ENCODE data around the gene YLPM1.

Gene YLPM1

DNA sequence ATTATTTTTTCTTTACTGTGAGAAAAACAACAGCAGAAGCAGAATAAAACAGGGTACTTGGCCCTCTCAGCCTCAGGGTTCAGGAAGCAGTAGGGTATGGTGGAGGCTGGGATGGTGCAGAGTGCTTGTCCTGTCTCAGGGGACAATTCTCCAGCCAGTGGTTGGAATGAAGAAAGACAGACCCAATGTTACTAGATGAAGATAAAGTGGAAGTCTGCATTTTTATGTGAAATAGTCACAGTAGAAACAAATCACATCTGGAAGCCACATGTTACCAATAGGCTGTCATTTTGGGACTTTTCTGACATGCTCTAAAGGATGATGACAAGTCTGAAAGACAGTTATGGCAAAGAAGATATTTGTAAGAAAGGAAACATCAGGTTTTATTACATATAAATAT, 80.5 kb downstream of the YLPM1 start:
- POLR2A ChIA-PET: no interaction called here
- Histone ChIP-seq H3K36me3 (ENCODE audit: control insufficient read depth in 2 of 2, insufficient read depth in 1 of 2, low read length in 2 of 2) (peaks cover 0 to 19% of the 10 kb centered on the region in 2 experiments), H3K4me3 (ENCODE audit: low read depth, low read length) (no peak overlapping the region), H3K27ac (ENCODE audit: extremely low read depth, low read depth, low read length) (no peak overlapping the region), H3K9me3 (ENCODE audit: control insufficient read depth, insufficient read depth, low read depth, low read length) (no peaks in the 10 kb centered on the region), H3K4me1 (ENCODE audit: control insufficient read depth, insufficient read depth, low read length) (no peaks in the 10 kb centered on the region)
- no peak for TF ChIP-seq ZNF791 (tag by site-specific recombination; IDR thresholded peaks at IDR 0.05)
- TF ChIP-seq ZNF2 (tag by site-specific recombination; IDR thresholded peaks at IDR 0.05): no peak
- TF ChIP-seq ZNF23 (tag by site-specific recombination; IDR thresholded peaks at IDR 0.05; ENCODE audit: borderline replicate concordance): no peak
- TF ChIP-seq ZNF624 (tag by site-specific recombination; IDR thresholded peaks at IDR 0.05): no peak
- no peak for TF ChIP-seq YY1 (tag by site-specific recombination; IDR thresholded peaks at IDR 0.05)
- no peak for TF ChIP-seq ZNF155 (tag by site-specific recombination; IDR thresholded peaks at IDR 0.05)
- TF ChIP-seq ZNF221 (tag by site-specific recombination; IDR thresholded peaks at IDR 0.05; ENCODE audit: borderline replicate concordance): no peak
- TF ChIP-seq ZNF701 (tag by site-specific recombination; IDR thresholded peaks at IDR 0.05): no peak
- TF ChIP-seq ZNF114 (tag by site-specific recombination; IDR thresholded peaks at IDR 0.05): no peak
- no peak for TF ChIP-seq ZBTB1 (tag by site-specific recombination; IDR thresholded peaks at IDR 0.05)
- TF ChIP-seq ZXDB (tag by site-specific recombination; IDR thresholded peaks at IDR 0.05): no peak
- CTCF ChIA-PET: interaction anchor here (1.2 kb wide), 1 partner anchor 62 kb away, joined by 3 read pairs; no protein-coding TSS in a partner anchor

DNA sequence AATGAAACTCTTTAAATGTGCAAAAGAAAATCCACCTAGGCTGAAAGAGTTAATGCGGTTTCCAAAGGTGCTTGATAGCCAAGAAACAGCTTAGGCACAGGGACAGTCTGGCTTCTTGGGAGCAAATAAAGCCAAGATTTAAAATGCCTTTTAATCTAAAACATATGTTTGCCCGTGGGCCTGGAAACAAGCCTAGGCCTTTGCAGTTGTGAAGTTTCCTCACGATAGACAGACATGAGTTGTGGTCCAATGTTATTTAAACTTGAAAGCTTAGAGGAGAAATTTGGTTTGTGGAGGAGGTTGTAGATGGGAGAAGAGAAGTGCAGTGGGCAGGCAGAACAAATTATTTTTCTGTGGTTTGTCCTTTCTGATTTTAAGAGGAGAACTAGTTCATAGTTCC, 83.1 kb downstream of the YLPM1 start:
- no peak overlapping the region for H3K4me3 ChIP-seq (ENCODE audit: low read depth, low read length)
- no peak overlapping the region for H3K27ac ChIP-seq (ENCODE audit: extremely low read depth, low read depth, low read length)
- CTCF ChIA-PET: interaction anchor here (0.7 to 8.8 kb wide), 2 partner anchors 14 to 237 kb away, joined by 3 to 73 read pairs; no protein-coding TSS in a partner anchor
- POLR2A ChIA-PET: no interaction called here
- TF ChIP-seq ZNF174 (tag by site-specific recombination; IDR thresholded peaks at IDR 0.05) (no peak), YY2 (tag by site-specific recombination; IDR thresholded peaks at IDR 0.05) (no peak), ZFP69B (tag by site-specific recombination; IDR thresholded peaks at IDR 0.05) (no peak), ZFP41 (tag by site-specific recombination; IDR thresholded peaks at IDR 0.05; ENCODE audit: borderline replicate concordance) (no peak)
- no peaks in the 10 kb centered on the region for H3K9me3 ChIP-seq (ENCODE audit: control insufficient read depth, insufficient read depth, low read depth, low read length)
- H3K36me3 ChIP-seq (ENCODE audit: control insufficient read depth in 2 of 2, insufficient read depth in 1 of 2, low read length in 2 of 2): peaks cover 0 to 7% of the 10 kb centered on the region in 2 experiments; a peak in 2 of 3 replicates
- no peaks in the 10 kb centered on the region for H3K4me1 ChIP-seq (ENCODE audit: control insufficient read depth, insufficient read depth, low read length)

DNA sequence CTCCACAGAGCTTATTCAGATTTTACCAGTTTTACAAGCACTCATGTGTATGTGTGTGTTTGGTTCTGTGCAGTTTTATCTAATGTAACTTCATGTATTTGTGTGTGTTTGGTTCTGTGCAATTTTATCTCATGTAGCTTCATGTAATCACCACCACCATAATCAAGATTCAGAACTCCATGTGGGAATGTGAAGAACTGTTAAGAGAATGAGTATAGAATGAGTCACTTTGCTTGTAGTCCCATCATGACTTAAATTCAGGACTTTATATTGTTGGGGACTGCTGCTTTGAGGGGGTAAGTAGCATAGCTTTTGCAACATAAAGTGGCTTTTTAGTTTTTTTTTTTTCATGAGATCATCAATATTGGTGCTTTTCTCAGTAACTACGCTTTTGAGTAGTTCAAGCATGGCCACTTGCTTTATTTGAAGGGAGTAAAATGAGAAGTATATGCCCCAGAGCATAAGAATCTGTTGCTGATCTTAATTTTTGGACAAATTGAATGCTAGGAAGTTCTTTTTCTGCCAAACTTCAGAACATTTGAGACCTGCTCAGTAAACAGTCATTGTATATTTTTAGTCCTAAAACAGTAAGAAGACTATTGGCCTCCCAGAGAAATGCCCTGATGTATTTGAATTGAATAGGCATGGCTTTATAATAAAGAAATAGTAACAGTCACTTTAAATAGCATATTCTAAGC, 84.0 kb downstream of the YLPM1 start:
- Histone ChIP-seq H3K4me1 (ENCODE audit: control insufficient read depth, insufficient read depth, low read length) (no peaks in the 10 kb centered on the region), H3K4me3 (ENCODE audit: low read depth, low read length) (no peak overlapping the region), H3K36me3 (ENCODE audit: control insufficient read depth in 2 of 2, insufficient read depth in 1 of 2, low read length in 2 of 2) (no peaks in the 10 kb centered on the region), H3K27ac (ENCODE audit: extremely low read depth, low read depth, low read length) (no peak overlapping the region), H3K9me3 (ENCODE audit: control insufficient read depth, insufficient read depth, low read depth, low read length) (no peaks in the 10 kb centered on the region)
- TF ChIP-seq ZNF175 (tag by site-specific recombination; IDR thresholded peaks at IDR 0.05) (no peak), ZNF114 (tag by site-specific recombination; IDR thresholded peaks at IDR 0.05) (no peak), HOXC10 (CRISPR knock-in tag; IDR thresholded peaks at IDR 0.05) (no peak)
- TF ChIP-seq, protein P1, sequence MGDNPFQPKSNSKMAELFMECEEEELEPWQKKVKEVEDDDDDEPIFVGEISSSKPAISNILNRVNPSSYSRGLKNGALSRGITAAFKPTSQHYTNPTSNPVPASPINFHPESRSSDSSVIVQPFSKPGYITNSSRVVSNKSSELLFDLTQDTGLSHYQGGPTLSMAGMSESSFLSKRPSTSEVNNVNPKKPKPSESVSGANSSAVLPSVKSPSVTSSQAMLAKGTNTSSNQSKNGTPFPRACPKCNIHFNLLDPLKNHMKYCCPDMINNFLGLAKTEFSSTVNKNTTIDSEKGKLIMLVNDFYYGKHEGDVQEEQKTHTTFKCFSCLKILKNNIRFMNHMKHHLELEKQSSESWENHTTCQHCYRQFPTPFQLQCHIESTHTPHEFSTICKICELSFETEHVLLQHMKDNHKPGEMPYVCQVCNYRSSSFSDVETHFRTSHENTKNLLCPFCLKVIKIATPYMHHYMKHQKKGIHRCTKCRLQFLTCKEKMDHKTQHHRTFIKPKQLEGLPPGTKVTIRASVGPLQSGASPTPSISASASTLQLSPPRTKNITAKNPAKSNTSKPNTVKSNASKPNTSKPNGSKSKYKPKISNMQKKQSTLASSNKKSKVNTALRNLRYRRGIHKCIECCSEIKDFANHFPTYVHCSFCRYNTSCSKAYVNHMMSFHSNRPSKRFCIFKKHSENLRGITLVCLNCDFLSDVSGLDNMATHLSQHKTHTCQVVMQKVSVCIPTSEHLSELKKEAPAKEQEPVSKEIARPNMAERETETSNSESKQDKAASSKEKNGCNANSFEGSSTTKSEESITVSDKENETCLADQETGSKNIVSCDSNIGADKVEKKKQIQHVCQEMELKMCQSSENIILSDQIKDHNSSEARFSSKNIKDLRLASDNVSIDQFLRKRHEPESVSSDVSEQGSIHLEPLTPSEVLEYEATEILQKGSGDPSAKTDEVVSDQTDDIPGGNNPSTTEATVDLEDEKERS (tag by site-specific recombination; IDR thresholded peaks at IDR 0.05): no peak
- TF ChIP-seq, protein P2, sequence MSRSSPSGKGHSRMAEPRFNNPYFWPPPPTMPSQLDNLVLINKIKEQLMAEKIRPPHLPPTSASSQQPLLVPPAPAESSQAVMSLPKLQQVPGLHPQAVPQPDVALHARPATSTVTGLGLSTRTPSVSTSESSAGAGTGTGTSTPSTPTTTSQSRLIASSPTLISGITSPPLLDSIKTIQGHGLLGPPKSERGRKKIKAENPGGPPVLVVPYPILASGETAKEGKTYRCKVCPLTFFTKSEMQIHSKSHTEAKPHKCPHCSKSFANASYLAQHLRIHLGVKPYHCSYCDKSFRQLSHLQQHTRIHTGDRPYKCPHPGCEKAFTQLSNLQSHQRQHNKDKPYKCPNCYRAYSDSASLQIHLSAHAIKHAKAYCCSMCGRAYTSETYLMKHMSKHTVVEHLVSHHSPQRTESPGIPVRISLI (tag by site-specific recombination; IDR thresholded peaks at IDR 0.05): no peak
- TF ChIP-seq, protein P3, sequence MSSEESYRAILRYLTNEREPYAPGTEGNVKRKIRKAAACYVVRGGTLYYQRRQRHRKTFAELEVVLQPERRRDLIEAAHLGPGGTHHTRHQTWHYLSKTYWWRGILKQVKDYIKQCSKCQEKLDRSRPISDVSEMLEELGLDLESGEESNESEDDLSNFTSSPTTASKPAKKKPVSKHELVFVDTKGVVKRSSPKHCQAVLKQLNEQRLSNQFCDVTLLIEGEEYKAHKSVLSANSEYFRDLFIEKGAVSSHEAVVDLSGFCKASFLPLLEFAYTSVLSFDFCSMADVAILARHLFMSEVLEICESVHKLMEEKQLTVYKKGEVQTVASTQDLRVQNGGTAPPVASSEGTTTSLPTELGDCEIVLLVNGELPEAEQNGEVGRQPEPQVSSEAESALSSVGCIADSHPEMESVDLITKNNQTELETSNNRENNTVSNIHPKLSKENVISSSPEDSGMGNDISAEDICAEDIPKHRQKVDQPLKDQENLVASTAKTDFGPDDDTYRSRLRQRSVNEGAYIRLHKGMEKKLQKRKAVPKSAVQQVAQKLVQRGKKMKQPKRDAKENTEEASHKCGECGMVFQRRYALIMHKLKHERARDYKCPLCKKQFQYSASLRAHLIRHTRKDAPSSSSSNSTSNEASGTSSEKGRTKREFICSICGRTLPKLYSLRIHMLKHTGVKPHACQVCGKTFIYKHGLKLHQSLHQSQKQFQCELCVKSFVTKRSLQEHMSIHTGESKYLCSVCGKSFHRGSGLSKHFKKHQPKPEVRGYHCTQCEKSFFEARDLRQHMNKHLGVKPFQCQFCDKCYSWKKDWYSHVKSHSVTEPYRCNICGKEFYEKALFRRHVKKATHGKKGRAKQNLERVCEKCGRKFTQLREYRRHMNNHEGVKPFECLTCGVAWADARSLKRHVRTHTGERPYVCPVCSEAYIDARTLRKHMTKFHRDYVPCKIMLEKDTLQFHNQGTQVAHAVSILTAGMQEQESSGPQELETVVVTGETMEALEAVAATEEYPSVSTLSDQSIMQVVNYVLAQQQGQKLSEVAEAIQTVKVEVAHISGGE (tag by site-specific recombination; conservative IDR thresholded peaks at IDR 0.05; ENCODE audit: low read depth): no peak
- POLR2A ChIA-PET: no interaction called here
- CTCF ChIA-PET: interaction anchor here (0.7 to 8.8 kb wide), 2 partner anchors 13 to 237 kb away, joined by 3 to 73 read pairs; no protein-coding TSS in a partner anchor

All from HEK293 (cell line).